ENCODE measurements around the gene BIRC2.
A peak's percentile ranks its signal among the peaks of the same experiment; 100 is the strongest.
"Not testable (repeated sequence)": the region's sequence is repeated elsewhere in the genome, so short reads cannot be mapped to it uniquely, and the experiment has no call there.

The BIRC2 gene

GRCh38 chr11:102320679-102321078 lies 26.3 kb upstream of the BIRC2 start:
- DNase-seq (ENCODE audit: low read depth): no peak
- no peak overlapping the region for H3K4me3 ChIP-seq (ENCODE audit: low read depth, low read length)

- DNase-seq (ENCODE audit: low read depth): no peak
- no peak overlapping the region for H3K4me3 ChIP-seq (ENCODE audit: low read depth, low read length)
These were observed 24.5 kb upstream of the BIRC2 start for GRCh38 chr11:102322560-102322959.

- DNase-seq (ENCODE audit: low read depth): no peak
- no peak overlapping the region for H3K4me3 ChIP-seq (ENCODE audit: low read depth, low read length)
These were observed 23.3 kb upstream of the BIRC2 start for GRCh38 chr11:102323542-102324251.

GRCh38 chr11:102325088-102325487 lies 21.9 kb upstream of the BIRC2 start:
- no peak for DNase-seq (ENCODE audit: low read depth)
- H3K4me3 ChIP-seq (ENCODE audit: low read depth, low read length): no peak overlapping the region

- DNase-seq (ENCODE audit: low read depth): no peak
These were observed 18.3 kb upstream of the BIRC2 start for GRCh38 chr11:102328748-102329147.

DNA sequence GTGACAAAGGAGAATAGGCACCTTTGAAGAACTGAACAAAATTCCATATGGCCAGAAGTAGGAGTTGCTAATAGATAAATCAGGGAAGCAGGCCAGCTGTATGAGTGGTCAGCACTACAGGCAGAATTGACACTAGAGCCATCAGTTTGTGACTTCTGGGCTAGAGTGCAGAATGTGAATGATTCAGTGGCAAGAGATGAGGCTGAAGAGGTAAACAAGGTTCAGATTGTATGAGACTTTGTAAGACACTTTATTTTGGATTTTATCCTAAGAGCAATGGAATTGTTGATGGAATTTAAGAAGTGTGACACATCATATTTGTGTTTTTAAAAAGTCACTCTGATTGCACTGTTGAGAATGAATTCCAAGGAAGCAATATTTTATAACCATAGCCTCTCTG lies 16.8 kb upstream of the BIRC2 start:
- no peak for DNase-seq (ENCODE audit: low read depth)

More at GRCh38 chr11:102328748-102329147, 18.3 kb upstream of the BIRC2 start:
- H3K4me3 ChIP-seq (ENCODE audit: low read depth, low read length): no peak overlapping the region

GRCh38 chr11:102331341-102331740 lies 15.7 kb upstream of the BIRC2 start:
- no peak for DNase-seq (ENCODE audit: low read depth)
- H3K4me3 ChIP-seq (ENCODE audit: low read depth, low read length): no peak overlapping the region

More for the DNA sequence above, 16.8 kb upstream of the BIRC2 start:
- H3K4me3 ChIP-seq (ENCODE audit: low read depth, low read length): no peak overlapping the region

DNA sequence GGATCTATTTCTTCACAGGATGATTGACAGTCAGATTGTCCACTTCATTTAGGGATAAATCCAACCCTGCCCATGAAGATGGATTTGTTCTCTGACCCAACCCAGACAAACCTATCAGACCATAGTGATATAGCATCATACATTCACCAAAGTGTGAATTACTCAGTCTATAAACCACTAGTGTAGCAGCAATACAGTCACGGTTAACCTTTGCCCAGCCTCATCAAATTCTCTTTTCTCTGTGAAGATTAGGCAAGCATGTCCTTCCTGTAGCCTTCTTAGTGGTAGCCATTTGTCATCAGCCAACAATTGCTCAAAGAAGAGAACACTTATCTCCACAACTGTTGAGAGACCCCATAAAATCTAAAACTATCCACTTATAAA lies 14.4 kb upstream of the BIRC2 start:
- H3K4me3 ChIP-seq (ENCODE audit: low read depth, low read length): no peak overlapping the region
- DNase-seq (ENCODE audit: low read depth): no peak

- DNase-seq (ENCODE audit: low read depth): no peak
- H3K4me3 ChIP-seq (ENCODE audit: low read depth, low read length): no peak overlapping the region
These were observed 8.5 kb upstream of the BIRC2 start for GRCh38 chr11:102338479-102339010.

DNA sequence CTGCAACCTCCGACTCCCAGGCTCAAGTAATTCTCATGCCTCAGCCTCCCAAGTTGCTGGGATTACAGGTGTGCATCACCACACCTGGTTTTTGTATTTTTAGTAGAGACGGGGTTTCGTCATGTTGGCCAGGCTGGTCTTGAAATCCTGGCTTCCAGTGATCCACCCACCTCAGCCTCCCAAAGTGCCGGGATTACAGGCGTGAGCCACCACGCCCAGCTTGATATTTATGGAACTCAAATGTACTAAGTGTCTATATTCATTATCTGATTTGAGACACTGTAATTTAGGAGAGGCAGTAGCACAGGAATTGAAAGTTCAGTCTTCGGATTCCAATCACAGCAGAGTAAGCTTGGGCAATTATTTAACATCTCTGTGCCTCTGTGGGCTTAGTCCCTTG lies 5.7 kb upstream of the BIRC2 start:
- H3K4me3 ChIP-seq (ENCODE audit: low read depth, low read length); DNase-seq (ENCODE audit: low read depth): not testable (repeated sequence)

- peak; percentile 56 for DNase-seq (ENCODE audit: low read depth)
- H3K4me3 ChIP-seq (ENCODE audit: low read depth, low read length): no peak overlapping the region
These were observed 5.1 kb upstream of the BIRC2 start for GRCh38 chr11:102341844-102342318.

GRCh38 chr11:102343809-102344208 lies 3.2 kb upstream of the BIRC2 start:
- no peak overlapping the region for H3K4me3 ChIP-seq (ENCODE audit: low read depth, low read length)
- DNase-seq (ENCODE audit: low read depth): peak; percentile 56

DNA sequence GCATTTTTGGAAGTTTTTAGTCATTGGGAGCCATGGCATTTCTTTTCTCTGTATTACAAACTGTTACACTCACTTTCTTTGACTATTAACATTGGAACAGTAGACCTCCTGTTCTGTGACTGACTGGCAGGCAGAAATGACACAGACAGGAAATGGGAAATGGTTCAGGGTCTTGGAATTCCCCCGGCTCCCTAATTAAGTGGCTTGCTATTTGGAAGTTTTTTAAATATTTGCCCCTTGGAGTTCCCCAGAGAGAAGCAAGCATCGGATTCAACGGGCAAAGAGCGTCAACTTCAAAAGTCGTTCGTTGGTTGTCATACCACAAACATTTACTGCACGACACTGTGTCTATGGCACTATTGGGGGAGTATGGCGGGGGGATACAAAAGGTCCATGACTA lies 1.1 kb upstream of the BIRC2 start:
- H3K4me3 ChIP-seq (ENCODE audit: low read depth, low read length): peak overlapping the region; percentile 86
- no peak for DNase-seq (ENCODE audit: low read depth)

- DNase-seq (ENCODE audit: low read depth): no peak
- H3K4me3 ChIP-seq (ENCODE audit: low read depth, low read length): peak overlapping the region; percentile 86
These were observed 612 bp upstream of the BIRC2 start for GRCh38 chr11:102346456-102346747.

DNA sequence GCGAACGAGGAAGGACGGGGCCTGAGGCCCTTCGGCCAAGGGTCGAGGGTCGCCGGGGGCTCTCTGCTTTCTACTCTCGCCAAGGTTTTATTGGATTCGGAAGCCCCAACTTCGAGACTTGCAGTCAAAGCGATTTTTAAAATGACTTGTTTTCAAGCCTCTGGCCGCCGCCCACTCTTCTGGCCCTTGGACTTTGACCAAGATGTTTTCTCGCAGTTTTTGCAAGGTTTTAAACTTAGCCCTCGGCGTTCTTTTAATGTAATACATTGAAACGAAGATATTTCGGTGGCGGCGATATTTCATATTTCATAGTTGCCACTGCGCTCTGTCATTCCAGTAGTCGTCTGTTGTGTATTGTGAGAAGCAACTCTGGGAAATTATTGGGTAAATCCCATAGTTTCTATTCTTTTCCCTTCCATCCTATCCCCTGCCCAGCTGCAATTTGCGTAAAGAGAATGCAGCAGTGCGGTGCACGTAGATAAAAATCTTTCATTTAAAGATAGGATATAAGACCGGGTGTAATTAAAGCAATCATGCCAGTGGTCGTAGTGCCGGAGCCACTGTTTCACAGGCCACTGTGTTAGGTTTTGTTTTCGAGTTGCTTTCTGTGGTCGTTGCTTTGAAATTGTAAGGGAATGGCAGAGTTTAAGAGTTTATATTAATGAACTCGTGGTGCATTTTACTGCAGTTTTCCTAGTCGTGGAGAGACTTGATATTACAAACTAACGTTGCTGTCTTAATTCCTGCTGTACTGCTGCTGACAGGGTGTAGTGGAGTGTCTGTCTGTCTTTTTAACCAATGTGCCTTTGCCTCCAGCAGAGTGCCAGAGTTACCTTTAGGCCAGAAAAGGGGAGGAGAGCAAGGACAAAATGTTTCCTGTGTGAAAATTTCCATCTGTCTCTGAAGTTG lies 702 bp downstream of the BIRC2 start:
- DNase-seq (ENCODE audit: low read depth): no peak
- H3K4me3 ChIP-seq (ENCODE audit: low read depth, low read length): peak overlapping the region; percentile 86

GRCh38 chr11:102357116-102357515 lies 10.1 kb downstream of the BIRC2 start:
- DNase-seq (ENCODE audit: low read depth): no peak
- H3K4me3 ChIP-seq (ENCODE audit: low read depth, low read length): no peak overlapping the region

DNA sequence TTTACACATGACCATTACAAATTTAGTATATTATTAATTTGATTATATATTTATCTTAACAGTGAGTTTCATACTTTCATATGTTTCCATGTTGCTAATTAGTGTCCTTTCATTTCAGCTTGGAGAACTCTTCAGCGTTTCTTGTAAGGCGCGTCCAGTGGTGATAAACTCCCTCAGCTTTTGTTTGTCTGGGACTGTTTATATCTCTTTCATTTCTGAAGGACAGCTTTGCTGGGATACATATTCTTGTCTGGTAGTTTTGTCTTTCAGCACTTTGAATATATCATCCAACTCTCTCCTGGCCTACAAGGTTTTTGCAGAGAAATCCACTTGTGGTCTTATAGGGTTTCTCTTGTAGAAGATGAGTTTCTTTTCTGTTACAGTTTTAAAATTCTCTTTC lies 12.4 kb downstream of the BIRC2 start:
- no peak for DNase-seq (ENCODE audit: low read depth)

DNA sequence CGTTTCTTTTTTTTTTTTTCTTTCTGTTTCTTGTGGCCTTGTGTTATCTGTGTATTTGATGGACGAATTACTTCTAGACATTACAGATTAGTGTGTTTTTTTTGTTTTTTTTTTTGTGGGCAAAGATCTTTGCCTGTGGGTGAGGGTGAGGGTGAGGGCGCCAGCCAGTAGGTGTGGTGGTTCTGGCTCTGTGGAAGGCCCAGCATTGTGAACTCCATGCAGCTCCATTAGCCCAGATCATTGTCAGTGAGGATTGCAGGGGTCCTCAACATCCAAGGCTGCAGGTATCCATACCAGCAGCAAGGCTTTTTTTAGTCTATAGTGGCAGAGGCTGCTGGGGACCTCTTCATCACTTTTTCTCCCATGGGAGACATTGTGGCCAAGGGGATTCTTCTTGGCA lies 13.7 kb downstream of the BIRC2 start:
- DNase-seq (ENCODE audit: low read depth): no peak
- H3K4me3 ChIP-seq (ENCODE audit: low read depth, low read length): no peak overlapping the region

More for the DNA sequence above, 12.4 kb downstream of the BIRC2 start:
- H3K4me3 ChIP-seq (ENCODE audit: low read depth, low read length): no peak overlapping the region

DNA sequence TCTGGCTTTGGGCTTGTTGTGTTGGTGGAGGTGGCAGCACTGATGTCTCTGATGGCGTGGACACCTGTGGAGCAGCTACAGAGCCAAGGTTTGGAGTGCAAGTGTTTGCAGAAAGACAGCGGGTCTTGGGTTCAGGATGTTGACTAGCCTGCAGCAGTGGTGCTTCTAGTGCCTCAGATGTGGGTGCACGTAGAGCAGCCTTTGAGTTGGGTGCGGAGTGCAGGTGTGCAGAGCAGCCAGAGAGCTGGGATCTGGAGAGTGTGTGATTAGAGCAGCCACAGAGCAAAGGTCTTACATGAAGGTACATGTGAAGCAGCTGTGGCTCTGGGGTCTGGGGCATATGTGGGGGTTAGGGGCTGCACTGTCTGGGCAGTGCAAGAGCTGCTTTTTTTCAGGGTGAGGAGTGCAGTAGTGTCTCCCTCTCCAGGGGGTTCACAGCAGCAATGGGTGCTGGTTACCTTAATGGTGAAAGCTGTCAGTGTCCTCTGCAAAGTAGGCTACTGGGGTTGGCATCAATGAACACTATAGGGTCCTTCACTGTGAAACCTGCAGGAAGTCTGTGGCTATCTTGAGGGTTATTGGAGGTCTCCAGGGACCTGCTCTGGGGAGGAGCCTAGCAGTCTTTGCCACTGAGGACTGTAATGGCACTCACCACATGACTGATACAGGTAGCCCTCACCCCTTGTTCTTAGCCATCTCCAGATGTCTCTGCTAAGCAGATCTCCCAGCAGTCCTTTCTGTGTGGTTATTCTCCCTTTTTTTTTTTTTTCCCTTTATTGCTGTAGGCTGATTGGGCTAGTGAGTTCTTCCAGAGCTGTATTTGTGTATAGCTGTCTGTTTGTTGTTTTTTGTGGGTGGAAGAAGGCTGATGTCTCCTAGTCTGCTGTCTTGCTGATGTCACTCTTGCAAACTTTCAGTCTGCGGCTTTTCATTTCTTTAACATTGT lies 14.3 kb downstream of the BIRC2 start:
- no peak for DNase-seq (ENCODE audit: low read depth)
- H3K4me3 ChIP-seq (ENCODE audit: low read depth, low read length): no peak overlapping the region

Measured in skeletal muscle cell (primary cell).